CD14-positive monocyte (primary cell): Measurements from ENCODE around the gene NEDD1. TPM values are rescaled to one million over a fixed set of nuclear protein-coding genes. Genes with fewer than 3 reads are reported as not detected.

ENCODE experiments used
- DNase-seq, 3 donors: peaks; one replicate each; pipeline ENCODE4 v3.0.0-alpha.2; 2011 to 2022
- H2AFZ ChIP-seq: 2 replicates; pipeline ENCODE4 v1.6.0; 2012; ENCODE audit warnings: mild to moderate bottlenecking, low read depth, low read length, inconsistent platforms; ENCODE audit not compliant: insufficient read depth, poor library complexity, severe bottlenecking
- H3K27ac ChIP-seq, 2 donors: 1 replicate in 1 of 2; 2 replicates in 1 of 2; pipeline ENCODE4 v1.5.1; 2012 to 2013; ENCODE audit warnings: low read length in 2 of 2, control low read depth in 1 of 2, inconsistent platforms in 1 of 2, low read depth in 1 of 2, mild to moderate bottlenecking in 1 of 2
- H3K27me3 ChIP-seq, 2 donors: one replicate each; pipeline versions ENCODE4 v1.6.0 to v1.6.1; 2011 to 2013; ENCODE audit warnings: low read length in 2 of 2; ENCODE audit not compliant: control insufficient read depth in 2 of 2, insufficient read depth in 2 of 2
- H3K36me3 ChIP-seq, 2 donors: replicated peaks in 1 of 2; 1 replicate in 1 of 2; 2 replicates in 1 of 2; pipeline versions ENCODE4 v1.5.1 to v1.6.1; 2012 to 2013; ENCODE audit warnings: low read length in 2 of 2, control low read depth in 1 of 2, inconsistent platforms in 1 of 2, mild to moderate bottlenecking in 1 of 2; ENCODE audit not compliant: insufficient read depth in 2 of 2, control insufficient read depth in 1 of 2
- H3K4me1 ChIP-seq, 2 donors: 1 replicate in 1 of 2; 2 replicates in 1 of 2; pipeline versions ENCODE4 v1.5.1 to v1.6.1; 2012 to 2013; ENCODE audit warnings: low read length in 2 of 2, control low read depth in 1 of 2, inconsistent platforms in 1 of 2, mild to moderate bottlenecking in 1 of 2, moderate library complexity in 1 of 2; ENCODE audit not compliant: insufficient read depth in 2 of 2, control insufficient read depth in 1 of 2
- H3K4me2 ChIP-seq: replicated peaks from 2 replicates; pipeline ENCODE3; 2012; ENCODE audit warnings: low read length, moderate library complexity, mild to moderate bottlenecking; ENCODE audit not compliant: poor library complexity, severe bottlenecking; ENCODE audit errors: extremely low read depth
- H3K4me3 ChIP-seq, 3 experiments: fragments of 200-600 bp in 1 of 3; sonication (generic) in 1 of 3; replicated peaks in 1 of 3; 1 replicate in 2 of 3; 2 replicates in 1 of 3; pipeline ENCODE4 v1.5.1; 2011 to 2013; ENCODE audit warnings: low read length in 3 of 3, mild to moderate bottlenecking in 3 of 3, control low read depth in 2 of 3, low read depth in 2 of 3, inconsistent platforms in 1 of 3, moderate library complexity in 1 of 3
- H3K79me2 ChIP-seq: 2 replicates; pipeline ENCODE4 v1.6.0; 2012; ENCODE audit warnings: mild to moderate bottlenecking, control low read depth, inconsistent platforms, low read length, moderate library complexity; ENCODE audit not compliant: insufficient read depth
- H3K9ac ChIP-seq: 2 replicates; pipeline ENCODE4 v1.6.0; 2017; ENCODE audit warnings: low read length, mild to moderate bottlenecking; ENCODE audit not compliant: insufficient read depth, poor library complexity, severe bottlenecking
- H3K9me3 ChIP-seq, 2 donors: replicated peaks in 1 of 2; 1 replicate in 1 of 2; 2 replicates in 1 of 2; pipeline versions ENCODE4 v1.5.1 to v1.6.1; 2012 to 2013; ENCODE audit warnings: low read length in 2 of 2, control low read depth in 1 of 2; ENCODE audit not compliant: control insufficient read depth in 1 of 2, insufficient read depth in 1 of 2
- H4K20me1 ChIP-seq: 2 replicates; pipeline ENCODE4 v1.6.0; 2012; ENCODE audit warnings: mild to moderate bottlenecking, low read length, control low read depth, moderate library complexity; ENCODE audit not compliant: insufficient read depth
- H3K27ac Mint-ChIP-seq, 7 donors: one replicate each; pipeline ENCODE4 v1.8.0; 2020; ENCODE audit warnings: mild to moderate bottlenecking in 7 of 7, mixed read lengths in 7 of 7, moderate library complexity in 6 of 7, inconsistent platforms in 2 of 7
- H3K27me3 Mint-ChIP-seq, 3 donors: one replicate each; pipeline ENCODE4 v1.8.0; 2021 to 2022; ENCODE audit warnings: low read depth in 3 of 3, mild to moderate bottlenecking in 3 of 3, mixed read lengths in 3 of 3, moderate library complexity in 3 of 3, inconsistent platforms in 1 of 3
- H3K36me3 Mint-ChIP-seq, 2 donors: one replicate each; pipeline ENCODE4 v1.8.0; 2020; ENCODE audit warnings: mixed read lengths in 2 of 2, inconsistent platforms in 1 of 2, mild to moderate bottlenecking in 1 of 2
- H3K4me1 Mint-ChIP-seq: one replicate; pipeline ENCODE4 v1.8.0; 2020; ENCODE audit warnings: mild to moderate bottlenecking, mixed read lengths
- H3K4me3 Mint-ChIP-seq, 2 donors: one replicate each; pipeline ENCODE4 v1.8.0; 2020; ENCODE audit warnings: mild to moderate bottlenecking in 2 of 2, mixed read lengths in 2 of 2, moderate library complexity in 1 of 2
- H3K9me3 Mint-ChIP-seq, 7 donors: one replicate each; pipeline ENCODE4 v1.8.0; 2020 to 2022; ENCODE audit warnings: mixed read lengths in 7 of 7, mild to moderate bottlenecking in 6 of 7, moderate library complexity in 6 of 7, inconsistent platforms in 2 of 7
- CTCF ChIP-seq: fragments of 200-600 bp; IDR thresholded peaks from one replicate; pipeline ENCODE4 v1.8.0; 2022; ENCODE audit warnings: antibody characterized with exemption, mild to moderate bottlenecking
- WGBS: methylation state at CpG from one replicate; pipeline ENCODE4 v1.1.5; 2013; ENCODE audit warnings: missing lambda C conversion rate; ENCODE audit not compliant: insufficient coverage; 5-methylcytosine and 5-hydroxymethylcytosine counted together
- intact Hi-C, 2 donors: fragments of 100-400 bp; cut with micrococcal nuclease; formaldehyde crosslinking; loops; one replicate each; pipeline versions ENCODE4 v1.15.0 to v1.15.1; 2023
- polyA plus RNA-seq, 3 donors: library from polyadenylated mRNA; depleted of rRNA in 1 of 3; unstranded in 2 of 3; stranded (reverse) in 1 of 3; fragments of 300-500 nt in 2 of 3; fragments of >200 nt in 1 of 3; fragmentation: Illumina TruSeq in 2 of 3; gene quantifications; 1 replicate in 2 of 3; 2 replicates in 1 of 3; pipeline ENCODE4 v1.2.3, GENCODE V29; 2012 to 2021

NEDD1 gene
- polyA plus RNA-seq, 3 donors = 5.5 to 18.6 (median 5.8) TPM

- peak overlapping the region; percentile 88 to 94 (median 90) for H3K27ac Mint-ChIP-seq
- Histone ChIP-seq H3K4me1 (peaks cover 36 to 41% of the 10 kb centered on the region in 2 donors), H2AFZ (peak overlapping the region; percentile 95)
Measured at GRCh38 chr12:96907671-96908422, 790 bp downstream of the NEDD1 start.

GRCh38 chr12:96908423-96908675 is 1.3 kb downstream of the NEDD1 start:
- H2AFZ ChIP-seq = peak overlapping the region; percentile 95
- no peak for DNase-seq
- Mint-ChIP-seq H3K36me3 (peaks cover 4 to 5% of the 10 kb centered on the region in 2 donors), H3K27me3 (peaks cover 0 to 13% (median 2%) of the 10 kb centered on the region in 3 donors), H3K27ac (peak overlapping the region in 4 of 7 donors; percentile 88 to 94 (median 92)), H3K9me3 (no peaks in the 10 kb centered on the region), H3K4me1 (peaks cover 40% of the 10 kb centered on the region), H3K4me3 (peak overlapping the region in 1 of 2 donors; percentile 90)
- peaks cover 2 to 4% of the 10 kb centered on the region in 2 donors for H3K27me3 ChIP-seq
- H3K4me3 ChIP-seq = peak overlapping the region in 2 of 3 experiments; percentile 94 to 99
- peaks cover 62% of the 10 kb centered on the region for H3K79me2 ChIP-seq
- peak overlapping the region; percentile 67 for H3K4me2 ChIP-seq
- no peak overlapping the region for H3K9ac ChIP-seq
- no peaks in the 10 kb centered on the region for H3K9me3 ChIP-seq
- H3K4me1 ChIP-seq = peaks cover 36 to 41% of the 10 kb centered on the region in 2 donors
- WGBS = 59% methylated on average over 2 of the region's 3 CpGs
- no peaks in the 10 kb centered on the region for H4K20me1 ChIP-seq
- H3K27ac ChIP-seq = peak overlapping the region in 1 of 2 donors; percentile 96
- intact Hi-C loops = no loop called here
- H3K36me3 ChIP-seq = no peaks in the 10 kb centered on the region
- TF ChIP-seq CTCF = no peak

More at GRCh38 chr12:96907671-96908422, 790 bp downstream of the NEDD1 start:
- Mint-ChIP-seq H3K27me3 (peaks cover 0 to 13% (median 2%) of the 10 kb centered on the region in 3 donors), H3K36me3 (no peaks in the 10 kb centered on the region), H3K4me3 (peak overlapping the region; percentile 90 to 92), H3K4me1 (peaks cover 40% of the 10 kb centered on the region), H3K9me3 (no peaks in the 10 kb centered on the region)
- peaks cover 57% of the 10 kb centered on the region for H3K79me2 ChIP-seq
- H3K4me2 ChIP-seq = peak overlapping the region; percentile 67
- intact Hi-C loops = no loop called here
- H3K36me3 ChIP-seq = no peaks in the 10 kb centered on the region
- no peaks in the 10 kb centered on the region for H3K9me3 ChIP-seq
- H3K27me3 ChIP-seq = peaks cover 2 to 4% of the 10 kb centered on the region in 2 donors
- peak overlapping the region; percentile 88 for H3K9ac ChIP-seq
- 12% methylated on average over 5 of the region's 23 CpGs for WGBS
- peak overlapping the region; percentile 83 to 96 for H3K27ac ChIP-seq
- no peaks in the 10 kb centered on the region for H4K20me1 ChIP-seq
- H3K4me3 ChIP-seq = peak overlapping the region; percentile 88 to 99 (median 94)
- peak in 1 of 3 donors; percentile 10 for DNase-seq
- TF ChIP-seq CTCF = no peak
